H1 (cell line): ENCODE results near the gene RPRD2. TPM values are rescaled to one million over a fixed set of nuclear protein-coding genes. Genes with fewer than 3 reads are reported as not detected.

Source experiments
- GABPA ChIP-seq: IDR thresholded peaks from 2 replicates; pipeline ENCODE4 v1.6.1; 2011; ENCODE audit warnings: mild to moderate bottlenecking, low read length, moderate library complexity, borderline replicate concordance; ENCODE audit not compliant: insufficient read depth
- polyA plus RNA-seq, 7 experiments: library from polyadenylated mRNA; depleted of rRNA in 3 of 7; stranded (reverse) in 5 of 7; unstranded in 2 of 7; fragments of >200 nt in 5 of 7; fragments of 200-250 nt in 2 of 7; gene quantifications; 1 replicate in 5 of 7; 2 replicates in 1 of 7; 4 replicates in 1 of 7; pipeline versions ENCODE4 v1.2.1 to v1.2.3, GENCODE V29; 2011 to 2013; ENCODE audit warnings: missing spikeins in 2 of 7, mixed read lengths in 2 of 7
- total RNA-seq: library from RNA; stranded (reverse); fragmentation: NEBNext Ultra II Directional; extraction: Animal tissue kit (Norgen Biotek cat#: 25700); gene quantifications from 2 replicates; pipeline ENCODE4 v1.2.1, GENCODE V29; 2021
- TF ChIP-seq, protein P1 (sequence below): IDR thresholded peaks from 2 replicates; pipeline ENCODE4 v1.6.1; 2012; ENCODE audit warnings: inconsistent platforms

RPRD2 gene
- total and polyA plus RNA-seq, 2 of the 8 experiments (the other 6 are each of a cell fraction or from before 2014, with no cell fraction given), result 14.4 to 32.4 TPM

DNA sequence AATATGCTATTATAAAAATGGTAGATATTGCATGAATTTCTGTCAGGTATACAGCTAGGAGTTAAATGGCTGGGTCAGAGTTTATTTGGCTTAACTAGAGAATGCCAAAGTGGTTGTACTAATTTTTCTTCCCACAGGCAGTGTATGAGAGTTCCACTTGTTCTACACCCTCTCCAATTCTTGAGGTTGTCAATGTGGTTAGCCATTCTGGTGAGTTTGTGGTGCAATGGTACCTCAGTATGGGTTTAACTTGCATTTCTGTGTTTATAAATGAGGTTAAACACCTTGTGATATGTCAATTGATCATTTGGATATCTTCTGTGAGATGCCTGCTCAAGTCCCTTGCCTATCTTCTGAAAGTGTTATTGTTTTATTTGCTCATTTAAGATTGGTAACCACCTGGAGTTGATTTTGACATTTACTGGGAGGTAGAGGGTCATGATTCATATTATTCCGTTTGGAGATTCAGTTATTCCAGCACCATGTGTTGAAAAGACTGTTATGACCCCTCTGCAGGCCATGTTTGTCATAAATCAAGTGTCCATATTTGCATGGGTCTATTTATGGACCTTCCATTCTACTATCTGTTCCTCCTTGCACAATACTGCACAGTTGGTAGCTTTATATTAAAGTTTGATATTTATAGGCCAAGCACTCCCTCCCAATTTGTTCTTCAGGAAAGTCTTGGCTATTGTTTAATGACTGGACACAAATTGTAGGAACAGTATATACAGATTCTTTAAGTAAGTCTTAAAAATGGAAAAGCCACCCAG lies 157.4 kb downstream of the RPRD2 start (continued):
- no peak for TF ChIP-seq GABPA
- TF ChIP-seq, protein P1, sequence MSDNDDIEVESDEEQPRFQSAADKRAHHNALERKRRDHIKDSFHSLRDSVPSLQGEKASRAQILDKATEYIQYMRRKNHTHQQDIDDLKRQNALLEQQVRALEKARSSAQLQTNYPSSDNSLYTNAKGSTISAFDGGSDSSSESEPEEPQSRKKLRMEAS, result no peak
- TF ChIP-seq, all 59 proteins: peak for 0
